Thoracic aorta (tissue), 2 donors: ENCODE measurements around the gene OMP. TPM values are rescaled to one million over a fixed set of nuclear protein-coding genes. Genes with fewer than 3 reads are reported as not detected.

ENCODE experiments used
- ATAC-seq: fragments of 150-250 bp; one replicate; pipeline ENCODE4 v1.8.0; 2017; ENCODE audit warnings: low read depth; ENCODE audit not compliant: insufficient number of reproducible peaks, low FRiP score
- DNase-seq: peaks from one replicate; pipeline ENCODE4 v3.0.0-alpha.2; 2020; ENCODE audit warnings: low spot score
- H3K27ac ChIP-seq, 2 donors: fragments of 200-600 bp; sonication (generic); 1 replicate in 1 of 2; 2 replicates in 1 of 2; pipeline ENCODE4 v1.5.1; 2016; ENCODE audit warnings: mild to moderate bottlenecking in 2 of 2, moderate library complexity in 2 of 2
- H3K27me3 ChIP-seq: fragments of 200-600 bp; sonication (generic); replicated peaks from 2 replicates; pipeline ENCODE4 v1.6.0; 2016; ENCODE audit warnings: mild to moderate bottlenecking; ENCODE audit not compliant: insufficient read depth
- H3K36me3 ChIP-seq: fragments of 200-600 bp; sonication (generic); one replicate; pipeline ENCODE4 v1.5.1; 2016
- H3K4me1 ChIP-seq, 2 donors: fragments of 200-600 bp; sonication (generic); 1 replicate in 1 of 2; 2 replicates in 1 of 2; pipeline versions ENCODE4 v1.5.1 to v1.6.0; 2016; ENCODE audit warnings: low read depth in 2 of 2, mild to moderate bottlenecking in 1 of 2; ENCODE audit not compliant: control insufficient read depth in 1 of 2
- H3K4me3 ChIP-seq: fragments of 200-600 bp; sonication (generic); 2 replicates; pipeline ENCODE4 v1.5.1; 2016; ENCODE audit warnings: mild to moderate bottlenecking
- H3K9me3 ChIP-seq: fragments of 200-600 bp; sonication (generic); 2 replicates; pipeline ENCODE4 v1.5.1; 2016
- CTCF ChIP-seq: fragments of 200-600 bp; sonication (generic); IDR thresholded peaks from one replicate; pipeline ENCODE4 v1.5.1; 2019; ENCODE audit warnings: antibody characterized with exemption
- total RNA-seq, 2 donors: library from RNA; depleted of rRNA; stranded (reverse); fragments of >200 nt; gene quantifications; one replicate each; pipeline versions ENCODE4 v1.1.0 to v1.2.3, GENCODE V29; 2016

Gene OMP
- total RNA-seq, 2 donors from 2014 or later, result not detected

GRCh38 chr11:77088236-77089003 lies 14.2 kb upstream of the OMP start:
- Histone ChIP-seq H3K27me3 (no peaks in the 10 kb centered on the region), H3K27ac (no peak overlapping the region), H3K4me1 (no peaks in the 10 kb centered on the region), H3K4me3 (no peak overlapping the region), H3K36me3 (no peaks in the 10 kb centered on the region), H3K9me3 (no peaks in the 10 kb centered on the region)
- no peak for TF ChIP-seq CTCF
- ATAC-seq (no peak), DNase-seq (no peak)

- H3K9me3 ChIP-seq, result no peaks in the 10 kb centered on the region
- no peak overlapping the region for H3K4me3 ChIP-seq
- no peaks in the 10 kb centered on the region for H3K36me3 ChIP-seq
- DNase-seq, result no peak
- no peak overlapping the region for H3K27ac ChIP-seq
- TF ChIP-seq CTCF, result no peak
- no peak for ATAC-seq
- H3K4me1 ChIP-seq, result no peaks in the 10 kb centered on the region
- no peaks in the 10 kb centered on the region for H3K27me3 ChIP-seq
Measured at GRCh38 chr11:77089004-77089545, 13.6 kb upstream of the OMP start.

GRCh38 chr11:77090046-77090372 lies 12.6 kb upstream of the OMP start:
- Histone ChIP-seq H3K4me1 (no peaks in the 10 kb centered on the region), H3K4me3 (no peak overlapping the region), H3K9me3 (no peaks in the 10 kb centered on the region), H3K36me3 (no peaks in the 10 kb centered on the region), H3K27ac (no peak overlapping the region), H3K27me3 (no peaks in the 10 kb centered on the region)
- TF ChIP-seq CTCF, result no peak
- ATAC-seq (no peak), DNase-seq (no peak)

- H3K27me3 ChIP-seq, result no peaks in the 10 kb centered on the region
- H3K4me3 ChIP-seq, result no peak overlapping the region
- no peak for ATAC-seq
- no peaks in the 10 kb centered on the region for H3K4me1 ChIP-seq
- no peak for DNase-seq
- no peaks in the 10 kb centered on the region for H3K36me3 ChIP-seq
- no peak overlapping the region for H3K27ac ChIP-seq
- TF ChIP-seq CTCF, result no peak
- H3K9me3 ChIP-seq, result no peaks in the 10 kb centered on the region
Measured at GRCh38 chr11:77090373-77091111, 12.1 kb upstream of the OMP start.

- DNase-seq, result peak; percentile 41
- no peaks in the 10 kb centered on the region for H3K27me3 ChIP-seq
- TF ChIP-seq CTCF, result peak; percentile 91
Measured at GRCh38 chr11:77091146-77091940, 11.3 kb upstream of the OMP start.

More at GRCh38 chr11:77091146-77091940, 11.3 kb upstream of the OMP start:
- H3K4me3 ChIP-seq, result no peak overlapping the region
- H3K36me3 ChIP-seq, result no peaks in the 10 kb centered on the region
- no peak overlapping the region for H3K27ac ChIP-seq
- peak; percentile 34 for ATAC-seq
- H3K4me1 ChIP-seq, result no peaks in the 10 kb centered on the region
- H3K9me3 ChIP-seq, result no peaks in the 10 kb centered on the region
